Left ventricle myocardium inferior (tissue), 1 donor: ENCODE measurements around the gene TMEM50B. TPM values are rescaled to one million over a fixed set of nuclear protein-coding genes. Genes with fewer than 3 reads are reported as not detected.

Source experiments
- DNase-seq: peaks from one replicate; pipeline ENCODE4 v3.0.0-alpha.2; 2020
- H3K27ac ChIP-seq: fragments of 200-600 bp; replicated peaks from 2 replicates; pipeline ENCODE4 v1.8.0; 2021
- H3K27me3 ChIP-seq: fragments of 200-600 bp; 2 replicates; pipeline ENCODE4 v1.8.0; 2021; ENCODE audit warnings: low read depth
- H3K36me3 ChIP-seq: fragments of 200-600 bp; 2 replicates; pipeline ENCODE4 v1.8.0; 2021
- H3K4me1 ChIP-seq: fragments of 200-600 bp; 2 replicates; pipeline ENCODE4 v1.8.0; 2021
- H3K4me3 ChIP-seq: fragments of 200-600 bp; 2 replicates; pipeline ENCODE4 v1.8.0; 2021; ENCODE audit warnings: mild to moderate bottlenecking, moderate library complexity
- H3K9me3 ChIP-seq: fragments of 200-600 bp; replicated peaks from 2 replicates; pipeline ENCODE4 v1.8.0; 2021
- CTCF ChIP-seq: fragments of 200-600 bp; IDR thresholded peaks from 2 replicates; pipeline ENCODE4 v1.8.0; 2021; ENCODE audit warnings: antibody characterized with exemption, mild to moderate bottlenecking, borderline replicate concordance
- intact Hi-C: fragments of 100-400 bp; cut with micrococcal nuclease; formaldehyde crosslinking; loops from one replicate; pipeline ENCODE4 v1.11.0; 2022
- total RNA-seq: library from RNA; stranded (reverse); fragmentation: NEBNext Ultra II Directional; extraction: Animal tissue kit (Norgen Biotek cat#: 25700); gene quantifications from one replicate; pipeline ENCODE4 v1.2.1, GENCODE V29; 2021
- donor health status: DM: no; HTN: yes; CAD: no; lungs with severe emphysema.

TMEM50B gene
- total RNA-seq, 1 donor from 2014 or later, result 37.0 TPM

DNA sequence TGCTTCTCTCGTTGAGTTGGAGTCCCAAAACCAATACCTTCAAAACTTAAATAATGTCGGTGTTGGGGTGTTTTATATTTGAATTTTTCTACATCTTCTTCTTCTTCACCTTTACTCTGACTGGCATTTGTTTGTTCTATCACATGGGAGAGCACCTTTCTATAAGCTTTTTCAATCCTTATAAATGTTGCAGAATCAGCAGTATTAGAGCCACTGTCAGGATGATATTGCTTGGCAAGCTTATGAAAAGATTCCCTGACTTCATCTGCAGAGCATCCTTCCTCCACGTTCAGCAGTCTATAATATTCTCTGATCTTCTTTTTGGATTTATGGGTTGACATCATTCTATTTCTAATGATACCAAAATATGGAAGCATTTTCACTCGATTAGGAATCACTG is 9.2 kb upstream of the TMEM50B start:
- no peak for DNase-seq
- TF ChIP-seq CTCF, result no peak
- Histone ChIP-seq H3K27me3 (no peaks in the 10 kb centered on the region), H3K27ac (no peak overlapping the region), H3K36me3 (no peaks in the 10 kb centered on the region), H3K4me1 (peaks cover 15% of the 10 kb centered on the region), H3K9me3 (no peaks in the 10 kb centered on the region), H3K4me3 (no peak overlapping the region)
- intact Hi-C loops, result no loop called here

- Histone ChIP-seq H3K36me3 (no peaks in the 10 kb centered on the region), H3K27me3 (no peaks in the 10 kb centered on the region), H3K27ac (no peak overlapping the region), H3K9me3 (no peaks in the 10 kb centered on the region), H3K4me1 (peaks cover 15% of the 10 kb centered on the region), H3K4me3 (no peak overlapping the region)
- TF ChIP-seq CTCF, result no peak
- no peak for DNase-seq
- intact Hi-C loops, result no loop called here
These were observed 8.2 kb upstream of the TMEM50B start for GRCh38 chr21:33487996-33488395.

GRCh38 chr21:33481314-33481943 is 1.7 kb upstream of the TMEM50B start:
- H3K27ac ChIP-seq, result no peak overlapping the region
- H3K36me3 ChIP-seq, result no peaks in the 10 kb centered on the region
- no peaks in the 10 kb centered on the region for H3K27me3 ChIP-seq
- peaks cover 31% of the 10 kb centered on the region for H3K4me1 ChIP-seq
- intact Hi-C loops, result no loop called here
- no peaks in the 10 kb centered on the region for H3K9me3 ChIP-seq
- no peak for DNase-seq
- no peak overlapping the region for H3K4me3 ChIP-seq
- TF ChIP-seq CTCF, result no peak

DNA sequence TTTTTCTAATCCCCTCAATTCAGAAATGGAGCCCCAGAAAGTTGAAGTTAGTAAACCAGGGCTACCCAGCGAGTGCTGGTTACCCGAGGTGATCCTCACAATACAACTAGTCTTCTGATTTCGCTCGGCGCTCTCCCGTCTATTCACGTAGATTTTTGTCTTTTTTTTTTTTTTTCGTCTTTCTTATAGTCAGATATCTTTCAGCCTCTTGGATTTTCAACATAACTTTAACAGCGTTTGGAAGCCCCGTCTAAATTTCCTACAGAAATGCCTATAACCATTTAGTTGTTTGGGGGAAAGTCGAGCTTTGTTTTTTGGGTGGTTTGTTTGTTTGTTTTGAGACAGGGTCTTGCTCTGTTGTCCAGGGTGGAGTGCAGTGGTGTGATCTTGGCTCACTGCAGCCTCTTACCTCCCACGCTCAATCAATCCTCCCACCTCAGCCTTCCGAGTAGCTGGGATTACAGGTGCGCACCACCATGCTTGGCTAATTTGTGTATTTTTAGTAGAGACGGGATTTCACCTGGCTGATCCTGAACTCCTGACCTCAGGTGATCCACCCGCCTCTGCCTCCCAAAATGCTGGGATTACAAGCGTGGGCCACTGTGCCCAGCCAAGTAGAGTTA is 818 bp upstream of the TMEM50B start:
- H3K27me3 ChIP-seq, result no peaks in the 10 kb centered on the region
- no peaks in the 10 kb centered on the region for H3K9me3 ChIP-seq
- intact Hi-C loops, result no loop called here
- no peak for TF ChIP-seq CTCF
- no peak for DNase-seq
- H3K36me3 ChIP-seq, result no peaks in the 10 kb centered on the region
- peak overlapping the region; percentile 100 for H3K27ac ChIP-seq
- H3K4me1 ChIP-seq, result peaks cover 31% of the 10 kb centered on the region
- H3K4me3 ChIP-seq, result peak overlapping the region; percentile 98

DNA sequence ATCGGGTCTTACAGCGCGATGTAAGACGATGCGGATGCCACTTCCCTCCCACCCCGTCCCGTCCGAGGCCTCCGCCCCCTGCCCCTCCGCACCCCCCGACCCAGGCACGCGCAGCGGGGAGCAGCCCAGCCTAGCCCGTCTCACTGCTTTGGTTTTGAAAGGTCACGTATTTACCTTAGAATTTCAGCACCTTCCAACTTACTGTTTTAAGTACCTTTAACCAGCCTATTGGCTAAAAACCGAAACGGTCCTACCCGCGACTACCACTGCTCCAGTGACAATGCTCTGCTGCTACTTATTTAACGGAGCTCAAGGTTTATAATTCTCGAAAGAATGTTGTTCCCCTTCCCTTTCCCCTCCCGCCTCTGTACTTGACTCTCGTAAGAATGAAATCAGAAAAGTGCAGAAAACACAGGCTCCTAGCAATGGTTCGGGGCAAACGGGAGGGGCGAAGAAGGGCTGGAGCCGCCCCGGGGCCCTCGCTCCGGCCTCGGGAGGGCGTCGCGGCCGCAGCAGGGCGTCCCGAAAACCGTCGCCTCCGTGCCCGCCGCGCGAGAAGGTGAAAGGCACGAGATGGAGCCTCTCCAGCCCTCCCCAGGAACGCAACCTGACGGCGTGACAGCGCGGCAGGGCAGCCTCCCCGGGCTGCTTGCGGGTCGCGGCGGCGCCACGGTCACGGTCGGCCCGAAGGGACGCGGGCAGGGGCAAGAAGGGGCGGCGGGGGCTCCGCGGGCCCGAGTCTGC is 667 bp downstream of the TMEM50B start:
- Histone ChIP-seq H3K4me3 (peak overlapping the region; percentile 98), H3K27ac (peak overlapping the region; percentile 100), H3K4me1 (peaks cover 34% of the 10 kb centered on the region), H3K9me3 (no peaks in the 10 kb centered on the region), H3K27me3 (no peaks in the 10 kb centered on the region), H3K36me3 (no peaks in the 10 kb centered on the region)
- intact Hi-C loops, result no loop called here
- TF ChIP-seq CTCF, result no peak
- no peak for DNase-seq
